SU-DHL-6 (cell line): Measurements from ENCODE around the gene TFEB.

ENCODE experiments used
- CTCF ChIP-seq: fragments of 200-600 bp; sonication (generic); IDR thresholded peaks from one replicate; pipeline ENCODE4 v1.5.1; 2017; ENCODE audit warnings: antibody characterized with exemption, mild to moderate bottlenecking, low read length, moderate library complexity; ENCODE audit not compliant: insufficient read depth, poor library complexity, severe bottlenecking
- EZH2phosphoT487 ChIP-seq: fragments of 200-600 bp; sonication (generic), shearing (Covaris generic); conservative IDR thresholded peaks from 2 replicates; pipeline ENCODE4 v1.6.1; 2018; ENCODE audit warnings: mild to moderate bottlenecking, antibody characterized with exemption, low read length, moderate library complexity, mixed read lengths

- TF ChIP-seq CTCF (no peak), EZH2phosphoT487 (no peak)
Measured at GRCh38 chr6:41759106-41759904, 23.9 kb upstream of the TFEB start.
